ENCODE results near the gene CCNE1.

DNA sequence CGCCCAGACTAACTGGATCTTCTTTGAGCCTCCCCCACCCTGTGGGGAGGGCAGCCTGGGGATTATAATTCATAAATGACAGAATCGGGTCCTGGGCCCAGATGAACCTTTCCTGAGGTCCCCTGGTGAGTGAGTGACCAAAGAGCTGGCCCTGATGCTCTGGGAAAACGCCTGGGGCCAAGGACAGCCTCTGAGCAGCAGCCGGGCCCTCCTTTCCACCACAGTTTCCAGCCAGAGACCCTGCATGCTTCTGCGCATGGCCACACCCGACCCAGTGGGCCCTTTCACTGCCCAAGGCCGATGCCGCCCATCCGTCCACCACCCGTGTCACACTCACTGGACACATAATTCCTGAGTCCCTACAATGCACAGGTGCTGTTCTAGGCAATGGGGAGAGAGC lies 43.6 kb upstream of the CCNE1 start:
- TF ChIP-seq, protein P1, sequence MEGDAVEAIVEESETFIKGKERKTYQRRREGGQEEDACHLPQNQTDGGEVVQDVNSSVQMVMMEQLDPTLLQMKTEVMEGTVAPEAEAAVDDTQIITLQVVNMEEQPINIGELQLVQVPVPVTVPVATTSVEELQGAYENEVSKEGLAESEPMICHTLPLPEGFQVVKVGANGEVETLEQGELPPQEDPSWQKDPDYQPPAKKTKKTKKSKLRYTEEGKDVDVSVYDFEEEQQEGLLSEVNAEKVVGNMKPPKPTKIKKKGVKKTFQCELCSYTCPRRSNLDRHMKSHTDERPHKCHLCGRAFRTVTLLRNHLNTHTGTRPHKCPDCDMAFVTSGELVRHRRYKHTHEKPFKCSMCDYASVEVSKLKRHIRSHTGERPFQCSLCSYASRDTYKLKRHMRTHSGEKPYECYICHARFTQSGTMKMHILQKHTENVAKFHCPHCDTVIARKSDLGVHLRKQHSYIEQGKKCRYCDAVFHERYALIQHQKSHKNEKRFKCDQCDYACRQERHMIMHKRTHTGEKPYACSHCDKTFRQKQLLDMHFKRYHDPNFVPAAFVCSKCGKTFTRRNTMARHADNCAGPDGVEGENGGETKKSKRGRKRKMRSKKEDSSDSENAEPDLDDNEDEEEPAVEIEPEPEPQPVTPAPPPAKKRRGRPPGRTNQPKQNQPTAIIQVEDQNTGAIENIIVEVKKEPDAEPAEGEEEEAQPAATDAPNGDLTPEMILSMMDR (IDR thresholded peaks at IDR 0.05), result no peak
- TF ChIP-seq POLR2A (IDR thresholded peaks at IDR 0.05), result no peak
